NCI-H1694 treated with DMSO at 0.1 percent for 48 hours (cell line): ENCODE data around the gene AFAP1.
A peak's percentile ranks its signal among the peaks of the same experiment; 100 is the strongest.

Source experiments
- DNase-seq: peaks from one replicate; lab custom pipeline; 2025; lab: John Stamatoyannopoulos, UW

The AFAP1 gene

DNA sequence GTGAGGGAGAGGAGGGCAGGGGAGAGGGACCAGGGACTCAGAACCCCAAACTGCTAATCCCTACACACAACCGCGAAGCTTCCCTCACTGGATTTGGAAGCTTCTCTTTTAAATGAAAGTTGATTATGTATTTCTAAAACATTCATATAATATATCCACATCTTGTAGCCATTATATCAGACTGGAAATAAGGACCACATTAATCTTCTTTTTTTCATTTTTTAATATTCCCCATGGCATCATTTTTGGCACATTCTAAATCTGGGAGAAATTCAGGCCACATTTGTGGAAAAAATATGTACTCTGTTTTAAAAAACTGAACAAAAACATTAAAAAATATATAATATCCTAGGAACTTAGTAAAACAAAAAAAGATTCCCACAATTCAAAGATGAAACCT is 97.8 kb downstream of the AFAP1 start:
- DNase-seq: no peak

DNA sequence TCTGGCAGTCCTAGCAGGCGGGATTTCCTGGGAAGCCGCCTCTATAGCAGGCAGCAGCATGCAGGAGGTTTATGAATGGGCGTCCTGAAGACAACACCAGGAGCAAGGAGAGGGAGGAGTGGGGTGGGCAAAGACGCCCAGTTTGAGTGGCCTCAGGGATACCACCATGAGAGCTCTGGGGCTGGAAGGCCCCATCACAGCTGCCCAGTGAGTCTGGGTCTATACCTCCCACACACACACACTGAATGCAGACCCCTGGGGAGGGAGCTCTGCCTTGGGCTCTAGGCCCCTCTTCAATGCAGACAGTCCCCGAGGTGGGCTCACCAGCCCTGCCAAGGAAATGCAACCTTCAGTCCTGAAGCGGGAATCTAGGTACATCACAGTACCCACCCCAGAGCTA is 98.6 kb downstream of the AFAP1 start:
- DNase-seq: no peak

DNA sequence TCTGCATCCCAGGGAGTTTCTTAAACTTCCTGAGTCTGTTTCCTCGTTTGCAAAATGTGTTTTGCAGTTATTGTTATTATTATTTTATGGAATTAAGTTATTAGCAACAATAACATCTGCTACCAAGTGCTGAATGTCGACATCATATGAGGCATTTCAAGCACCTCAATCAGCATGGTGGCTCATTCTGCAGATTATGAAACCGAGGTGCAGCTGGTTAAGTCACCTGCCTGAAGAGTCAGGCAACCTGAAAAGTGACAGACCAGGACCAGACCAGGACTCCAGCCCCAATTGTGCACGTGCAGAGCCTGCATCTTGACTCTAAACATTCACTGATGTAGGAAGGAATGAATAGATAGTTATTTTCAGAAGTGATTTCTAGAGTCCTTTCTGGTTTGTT is 99.8 kb downstream of the AFAP1 start:
- no peak for DNase-seq

DNA sequence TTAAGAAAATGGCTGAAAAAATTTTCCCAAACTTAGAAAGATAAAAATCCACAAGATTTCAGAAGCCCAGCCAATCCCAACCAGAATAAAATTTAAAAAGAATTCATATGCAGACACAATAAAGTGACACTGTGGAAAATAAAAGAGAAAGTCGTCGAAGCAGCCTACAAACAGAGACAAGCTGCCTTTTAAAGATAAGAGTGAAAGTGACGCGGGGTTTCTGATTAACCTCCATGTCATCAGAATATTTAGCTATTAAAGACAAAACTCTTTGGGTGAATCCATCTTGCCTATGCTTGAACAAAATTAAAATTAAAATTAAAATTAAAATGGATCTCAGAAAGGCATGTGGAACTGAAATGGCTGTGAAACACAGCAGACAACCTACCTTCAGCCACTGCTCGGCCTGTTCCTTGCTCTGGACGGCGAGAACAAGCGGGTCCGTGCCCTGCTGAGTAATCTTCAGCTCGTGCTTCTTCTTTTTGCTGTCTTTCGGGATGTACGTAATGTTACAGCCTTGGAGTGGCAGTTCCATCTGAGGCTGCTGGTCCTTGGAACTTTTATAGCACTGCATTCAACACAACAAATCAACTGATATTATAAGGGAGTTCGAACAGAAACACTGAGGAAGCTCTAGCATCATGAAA is 101.4 kb downstream of the AFAP1 start:
- no peak for DNase-seq

DNA sequence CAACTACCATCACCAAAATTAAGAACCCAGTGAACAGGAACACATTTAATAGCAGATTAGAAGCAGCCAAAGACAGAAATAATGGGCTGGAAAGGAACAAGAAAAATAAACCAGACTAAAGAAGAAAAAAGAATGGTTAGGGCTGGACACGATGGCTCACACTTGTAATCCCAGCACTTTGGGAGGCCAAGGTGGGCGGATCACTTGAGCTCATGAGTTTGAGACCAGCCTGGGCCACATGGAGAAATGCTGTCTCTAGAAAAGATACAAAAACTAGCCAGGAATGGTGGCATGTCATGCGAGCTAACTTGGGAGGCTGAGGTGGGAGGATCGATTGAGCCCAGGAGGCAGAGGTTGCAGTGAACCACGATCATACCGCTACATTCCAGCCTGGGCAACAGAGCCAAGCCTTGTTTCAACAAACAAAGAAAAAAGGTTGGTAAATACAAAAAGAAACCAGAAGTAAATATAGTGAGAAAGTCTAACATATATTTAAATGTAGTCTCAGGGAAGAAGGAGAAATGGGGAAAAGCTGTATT is 102.0 kb downstream of the AFAP1 start:
- no peak for DNase-seq

DNA sequence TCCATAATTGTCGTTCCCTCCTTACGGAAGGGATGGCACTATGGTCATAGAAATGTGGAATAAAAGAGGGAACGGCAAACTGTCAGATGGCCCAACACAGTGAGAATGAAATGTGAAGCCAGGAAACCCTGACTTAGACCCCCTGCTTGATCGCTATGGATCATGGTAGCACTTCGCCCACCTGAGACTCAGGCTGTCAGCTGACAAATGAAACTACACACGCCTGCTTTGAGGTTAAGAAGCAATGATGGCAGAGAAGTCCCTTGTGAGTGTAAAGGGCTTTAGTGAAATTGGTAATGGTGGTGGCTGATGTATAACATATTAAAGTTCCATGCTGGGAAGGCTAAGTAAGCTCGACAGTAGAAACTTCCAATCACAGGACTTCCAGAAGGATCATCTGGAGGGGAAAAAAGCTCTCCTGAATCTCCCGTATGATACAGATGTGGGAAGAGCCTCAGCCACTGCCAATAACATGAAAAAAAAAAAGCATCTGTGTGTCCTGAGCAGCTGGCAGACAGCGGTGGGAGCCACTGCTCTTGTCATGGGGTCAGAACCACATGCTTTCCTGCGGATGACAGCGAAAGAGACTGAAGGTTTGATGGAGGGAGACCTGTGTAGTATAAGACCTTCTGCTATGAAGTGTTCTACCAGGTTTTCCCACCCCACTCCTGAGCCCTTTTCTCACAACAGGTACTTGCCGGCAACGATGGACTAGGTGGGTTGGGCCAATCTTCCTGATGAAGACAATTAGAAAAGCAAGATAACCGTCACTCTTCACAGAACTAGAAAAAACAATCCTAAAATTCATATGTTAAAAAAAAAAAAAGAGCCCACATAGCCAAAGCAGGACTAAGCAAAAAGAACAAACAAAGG is 107.6 kb downstream of the AFAP1 start:
- DNase-seq: no peak

DNA sequence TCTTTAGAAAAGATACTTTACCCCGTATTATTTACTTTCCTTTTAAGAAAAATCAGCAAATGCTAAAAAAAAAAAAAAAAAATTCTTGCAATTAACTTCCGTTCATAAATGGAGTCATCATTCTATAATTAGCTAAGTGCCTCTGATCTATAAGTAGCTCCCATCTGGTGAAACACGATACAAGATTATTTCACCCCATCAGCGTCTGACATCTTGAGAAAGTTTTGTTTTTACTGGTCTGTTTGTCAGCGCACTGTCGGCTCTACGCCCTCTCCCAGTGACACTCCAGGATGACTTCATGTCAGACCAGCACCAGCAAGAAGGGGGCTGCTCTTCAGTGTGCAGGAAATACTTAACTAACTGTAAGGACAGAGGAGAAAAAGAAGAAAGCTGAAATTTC is 108.3 kb downstream of the AFAP1 start:
- DNase-seq: no peak

DNA sequence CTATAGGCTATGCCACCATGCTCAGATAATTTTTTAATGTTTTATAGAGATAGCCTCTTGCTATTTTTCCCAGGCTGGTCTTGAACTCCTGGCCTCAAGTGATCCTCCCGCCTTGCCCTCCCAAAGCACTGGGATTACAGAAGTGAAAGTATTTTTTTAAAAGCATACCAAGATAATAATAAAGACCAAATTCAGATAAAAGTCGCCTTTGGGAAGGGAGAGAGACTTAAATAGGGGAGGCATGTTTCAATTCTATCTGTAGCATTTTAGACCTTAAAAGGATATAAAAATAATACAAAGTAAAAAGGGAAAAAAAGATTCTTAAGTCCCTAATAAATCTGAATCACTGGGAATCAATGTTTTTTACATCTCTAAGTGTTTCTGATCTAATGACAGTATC is 108.9 kb downstream of the AFAP1 start:
- DNase-seq: no peak

DNA sequence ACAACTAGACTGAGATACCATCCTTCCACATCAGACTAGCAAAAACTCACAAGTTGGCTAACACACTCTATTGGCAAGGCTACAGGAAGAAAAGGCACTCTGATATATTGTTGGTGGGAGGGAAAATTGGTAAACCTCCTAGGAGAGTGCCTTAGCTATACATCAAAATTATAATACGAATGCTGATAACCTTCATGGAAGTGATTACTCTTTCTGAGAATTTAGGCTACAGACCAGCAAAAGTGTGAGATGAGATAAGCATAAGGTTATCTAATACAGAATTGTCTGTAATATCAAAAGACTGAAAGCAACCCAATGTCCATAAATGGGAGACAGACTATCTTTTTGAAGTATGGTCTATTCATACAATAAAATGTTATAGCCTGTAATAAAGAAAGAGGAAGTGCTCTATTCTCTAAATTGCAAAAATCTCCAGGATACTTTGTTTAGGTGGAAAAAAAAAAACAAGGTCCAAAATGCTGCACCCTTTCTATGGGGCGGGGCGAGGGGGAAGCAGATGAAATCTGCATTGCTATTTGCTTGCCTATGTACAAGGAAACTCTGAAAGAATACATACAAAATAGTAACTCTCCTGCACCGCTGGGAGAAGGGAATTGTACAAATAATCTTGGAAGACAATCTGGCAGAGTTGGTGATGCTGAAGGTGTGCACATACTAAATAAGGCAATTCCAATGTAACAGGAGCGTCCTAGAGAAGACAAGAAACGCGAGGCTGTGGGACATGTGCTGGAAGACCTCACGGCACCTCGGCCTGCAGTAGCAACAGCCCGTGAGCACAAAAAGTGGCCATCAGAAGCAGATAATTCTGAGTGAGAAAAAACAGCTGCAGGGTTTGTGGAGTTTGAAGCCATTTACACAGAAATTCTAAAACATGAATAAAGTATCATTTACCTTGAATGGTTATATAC is 109.7 kb downstream of the AFAP1 start:
- no peak for DNase-seq

DNA sequence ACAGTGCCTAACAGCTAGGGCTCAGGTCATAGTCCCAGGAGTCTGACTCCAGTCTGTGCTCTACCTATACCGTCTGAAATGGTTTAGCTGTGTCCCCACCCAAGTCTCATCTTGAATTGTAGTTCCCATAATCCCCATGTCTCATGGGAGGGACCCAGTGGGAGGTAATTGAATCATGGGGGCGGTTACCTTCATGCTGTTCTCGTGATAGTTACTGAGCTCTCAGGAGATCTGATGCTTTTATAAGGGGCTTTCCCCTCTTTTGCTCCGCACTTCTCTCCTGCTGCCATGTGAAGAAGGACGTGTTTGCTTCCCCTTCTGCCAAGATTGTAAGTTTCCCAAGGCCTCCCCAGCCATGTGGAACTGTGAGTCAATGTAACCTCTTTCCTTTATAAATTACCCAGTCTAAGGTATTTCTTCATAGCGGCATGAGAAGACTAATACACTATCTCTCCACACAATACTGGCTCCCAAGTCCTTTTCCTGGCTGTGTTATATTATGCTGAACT is 110.8 kb downstream of the AFAP1 start:
- DNase-seq: no peak

DNA sequence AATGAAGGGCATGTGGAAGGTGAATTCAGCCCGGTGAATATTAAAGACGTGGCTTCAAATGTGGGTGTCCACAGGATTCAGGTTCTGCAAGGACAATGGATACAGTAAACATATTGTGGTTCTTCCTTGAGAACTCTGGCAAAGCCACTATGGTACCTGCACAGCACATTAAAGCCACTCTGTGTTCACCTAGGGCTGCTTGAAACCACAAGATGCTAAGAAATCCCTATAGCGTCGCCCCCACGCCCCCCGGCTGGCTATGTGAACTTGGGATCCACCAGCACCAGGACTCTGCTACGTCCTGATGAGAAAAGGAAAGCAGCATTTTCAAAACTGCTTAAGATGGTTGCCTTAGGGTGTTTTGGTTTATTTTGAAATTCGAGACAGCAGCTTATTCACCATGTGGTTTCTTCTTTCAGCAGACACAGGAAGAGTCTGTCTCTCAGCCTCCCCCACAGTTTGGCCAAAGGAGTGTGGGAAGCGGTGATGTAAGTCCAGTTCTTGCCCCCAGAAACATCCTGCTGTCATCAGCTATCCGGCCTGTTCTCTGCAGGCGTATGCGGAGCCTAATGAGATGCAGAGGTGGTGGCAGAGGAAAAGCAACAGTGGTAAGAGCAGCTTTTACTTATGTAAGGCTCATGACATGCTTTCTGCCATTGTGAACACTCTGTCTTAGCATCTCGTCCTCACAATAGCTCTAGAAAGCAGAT is 111.5 kb downstream of the AFAP1 start:
- no peak for DNase-seq

DNA sequence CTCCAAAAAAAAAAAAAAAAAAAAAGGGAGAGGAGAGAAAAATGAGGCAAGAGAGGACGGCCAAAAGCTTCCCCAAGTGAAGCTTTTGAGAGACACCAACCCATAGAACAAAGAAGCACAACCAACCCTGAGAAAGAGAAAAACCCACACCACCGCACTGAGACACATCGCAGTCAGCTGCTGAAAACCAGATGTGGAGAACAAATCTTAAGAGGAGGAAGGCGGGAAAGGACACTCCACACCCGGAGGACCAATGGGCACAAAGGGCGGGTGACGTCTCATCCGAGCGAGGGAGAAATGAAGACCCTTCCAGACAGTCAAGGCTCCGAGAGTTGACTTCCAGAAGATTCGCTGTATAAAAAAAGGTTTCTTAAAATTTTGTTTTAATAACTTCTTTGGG is 112.1 kb downstream of the AFAP1 start:
- no peak for DNase-seq

DNA sequence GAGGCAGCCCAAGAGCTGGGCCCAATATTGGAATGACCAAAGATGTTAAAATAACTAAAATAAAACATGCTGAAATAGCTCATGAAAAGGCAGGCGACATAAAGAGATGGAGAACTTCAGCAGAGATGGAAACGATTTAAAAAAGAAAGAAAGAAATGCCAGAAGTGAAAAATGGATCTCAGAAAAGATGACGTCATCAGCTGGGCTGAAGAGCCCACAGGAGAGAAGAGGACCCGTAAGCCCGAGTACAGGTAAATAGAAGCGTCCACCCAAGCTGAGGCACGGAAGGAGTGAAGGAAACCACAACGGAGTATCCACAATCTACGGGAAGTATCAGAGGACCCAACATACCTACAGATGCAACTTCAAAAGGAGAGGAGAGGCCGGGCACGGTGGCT is 112.8 kb downstream of the AFAP1 start:
- DNase-seq: no peak

DNA sequence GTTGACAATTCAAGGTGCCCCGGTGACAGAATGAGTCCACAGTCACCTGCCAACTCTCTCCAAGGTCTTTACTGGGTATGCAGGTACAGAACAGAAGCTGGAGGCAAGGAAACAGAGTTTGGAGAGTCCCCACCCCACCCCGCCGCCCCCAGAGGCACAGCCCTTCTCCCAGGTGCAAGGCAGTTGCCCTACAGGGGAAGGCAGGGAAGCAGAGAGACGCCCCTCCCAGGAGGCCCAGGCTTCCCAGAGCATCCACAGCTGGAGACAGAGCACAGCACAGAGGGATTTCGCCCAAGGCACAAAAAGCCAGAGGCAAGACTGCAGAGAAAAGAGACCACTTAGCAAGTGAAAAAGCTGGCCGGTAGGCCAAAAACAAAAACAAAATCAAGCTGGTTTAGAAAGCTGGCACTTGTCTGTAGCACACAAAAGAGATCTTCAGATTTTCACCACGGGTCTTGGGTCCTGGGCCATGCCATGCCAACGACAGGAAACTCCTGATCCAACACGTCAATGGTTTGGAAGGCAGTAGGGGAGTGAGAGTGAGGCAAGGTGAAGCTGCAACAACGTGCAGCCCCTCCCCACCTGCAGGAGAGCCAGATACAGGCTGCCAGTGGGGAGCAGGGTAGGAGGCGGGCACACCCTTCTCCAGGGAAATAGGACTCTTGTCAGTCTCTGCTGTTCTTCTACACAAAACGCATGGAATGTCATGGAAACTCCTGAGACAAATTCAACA is 113.3 kb downstream of the AFAP1 start:
- no peak for DNase-seq

DNA sequence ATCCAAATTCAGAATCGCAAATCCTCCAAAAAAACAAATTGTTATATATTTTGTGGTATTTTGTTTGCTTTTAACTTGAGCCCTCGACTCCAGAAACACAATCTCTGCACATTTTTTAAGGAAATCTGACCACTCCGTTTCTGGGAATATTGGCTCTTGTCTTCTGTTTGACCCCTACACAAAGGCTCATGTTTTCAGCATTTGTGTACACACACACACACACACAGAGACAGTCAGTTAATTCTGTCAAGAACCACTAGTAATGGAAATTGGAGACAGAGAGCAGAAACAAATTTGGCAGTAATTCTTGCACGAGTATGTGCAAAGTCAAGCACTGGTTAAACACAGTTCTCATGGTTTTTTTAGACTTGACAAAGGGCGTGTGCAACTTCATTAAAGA is 115.4 kb downstream of the AFAP1 start:
- no peak for DNase-seq

DNA sequence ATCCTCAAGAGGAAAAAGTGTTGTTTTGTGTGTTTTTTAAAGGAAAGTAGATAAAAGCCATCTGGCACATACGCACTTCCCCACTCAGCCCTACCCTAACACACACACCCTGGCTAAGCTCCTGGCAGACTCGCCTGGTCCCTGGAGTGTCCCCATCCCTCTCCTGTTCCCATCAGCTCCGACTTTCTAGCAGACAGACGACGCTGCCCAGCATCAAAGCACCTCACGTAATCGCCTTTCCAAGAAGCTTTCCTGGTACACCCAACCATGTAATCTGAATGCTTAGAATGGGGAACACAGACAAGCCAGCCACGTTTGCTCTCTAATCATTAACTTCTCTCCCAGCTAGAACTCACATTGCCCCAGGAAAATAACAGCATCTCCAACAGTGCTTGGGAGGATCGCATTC is 116.2 kb downstream of the AFAP1 start:
- peak; percentile 25 for DNase-seq

DNA sequence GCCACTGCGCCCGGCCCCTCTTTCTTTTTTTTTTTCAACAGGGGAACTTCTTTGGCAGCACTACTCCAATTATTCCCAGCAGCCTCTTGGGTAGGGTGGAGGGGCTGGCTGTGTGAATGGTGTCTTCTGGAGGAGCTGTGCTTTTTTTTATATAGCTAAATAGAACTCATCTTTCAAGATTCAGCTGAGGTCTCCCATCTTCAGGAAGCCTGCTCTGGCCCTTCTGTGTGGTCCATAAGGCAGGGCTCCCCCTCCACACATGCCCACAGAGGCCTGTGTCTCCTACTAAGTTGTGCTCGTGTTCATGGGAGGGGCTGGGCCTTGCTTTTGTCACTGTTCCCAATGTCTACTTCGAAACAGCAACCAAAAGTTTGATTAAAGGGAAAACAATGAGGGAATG is 116.8 kb downstream of the AFAP1 start:
- DNase-seq: no peak

DNA sequence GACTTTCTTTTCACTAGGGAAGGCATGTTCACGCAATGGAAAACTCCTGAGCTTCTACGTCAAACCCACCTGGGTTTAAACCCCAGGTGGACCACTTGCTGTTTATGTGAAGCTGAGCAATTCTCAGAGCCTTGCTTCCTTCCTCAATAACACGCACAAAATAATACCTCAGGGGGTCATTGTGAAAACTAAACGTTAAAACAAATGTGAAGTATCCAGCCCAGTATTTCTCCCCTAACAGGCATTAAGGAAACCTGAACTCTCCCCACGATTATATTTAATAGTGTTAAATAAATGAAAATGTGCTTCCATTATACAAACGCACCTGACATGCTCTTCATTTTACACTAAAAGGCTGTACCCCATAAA is 117.5 kb downstream of the AFAP1 start:
- no peak for DNase-seq

DNA sequence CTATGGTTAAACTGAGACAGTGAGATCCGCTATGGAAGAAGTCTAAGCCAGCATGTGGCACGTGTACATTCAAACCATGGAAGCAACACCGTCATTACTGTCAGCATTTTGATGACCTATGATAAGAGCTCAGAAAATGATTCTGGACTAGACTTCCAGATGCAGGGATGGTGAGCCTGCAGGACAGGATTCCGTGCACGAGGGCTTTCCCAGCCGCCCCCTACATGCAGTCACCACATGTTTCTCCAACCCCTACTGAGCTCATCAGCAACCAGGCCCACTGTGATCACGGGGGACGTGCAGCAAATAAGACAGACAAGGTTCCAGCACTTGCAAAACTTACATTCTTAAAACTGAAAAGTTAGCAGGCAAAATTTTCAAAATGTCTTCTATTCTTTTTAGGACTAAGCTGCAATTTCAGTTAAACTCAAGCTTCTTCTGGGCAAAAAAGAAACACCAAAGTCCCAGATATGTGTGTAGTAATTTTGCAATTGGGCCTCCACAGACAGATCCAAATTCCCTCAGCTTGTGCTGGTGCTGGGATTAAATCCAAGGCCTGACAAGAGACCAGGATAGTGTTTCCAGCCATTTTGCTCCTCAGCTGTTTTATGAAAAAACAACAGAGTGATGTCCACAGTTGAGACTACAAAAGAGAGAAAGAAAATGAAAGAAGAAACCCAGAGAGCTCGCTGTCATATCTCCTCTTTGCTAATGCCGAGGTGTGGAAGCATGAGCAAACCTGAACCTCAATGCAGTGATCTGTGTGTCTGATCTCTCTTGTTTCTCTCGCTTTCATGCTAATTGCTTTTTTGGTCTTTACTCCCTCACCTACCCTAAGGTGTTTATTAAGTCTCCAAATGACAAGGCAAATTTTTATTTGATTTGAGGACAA is 118.2 kb downstream of the AFAP1 start:
- DNase-seq: no peak
